ENCODE results near the gene GALNT9. TPM values are rescaled to one million over a fixed set of nuclear protein-coding genes. Genes with fewer than 3 reads are reported as not detected.
A peak's percentile ranks its signal among the peaks of the same experiment; 100 is the strongest.

The GALNT9 gene
- total RNA-seq, 6 experiments from 2014 or later: not detected

- Histone ChIP-seq H3K27me3 (no peaks in the 10 kb centered on the region), H3K36me3 (no peaks in the 10 kb centered on the region), H3K4me3 (no peak overlapping the region), H3K4me1 (no peaks in the 10 kb centered on the region), H3K9me3 (no peaks in the 10 kb centered on the region), H3K27ac (no peak overlapping the region)
- ATAC-seq (no peak), DNase-seq (peak in 1 of 3 donors; percentile 45)
- 62% methylated on average over 7 of the region's 42 CpGs for WGBS (ENCODE audit: insufficient coverage, low coverage, low lambda C conversion rate, missing lambda C conversion rate)
- intact Hi-C loops (cut with DNase I): no loop called here
- TF ChIP-seq POLR2A (IDR thresholded peaks at IDR 0.05) (no peak), CTCF (IDR thresholded peaks at IDR 0.05) (no peak)
Measured at GRCh38 chr12:132352896-132353800, 23.8 kb upstream of the GALNT9 start.

- TF ChIP-seq CTCF (IDR thresholded peaks at IDR 0.05): no peak
- no peak for TF ChIP-seq POLR2A (IDR thresholded peaks at IDR 0.05)
- intact Hi-C loops (cut with DNase I): no loop called here
- H3K27me3 ChIP-seq: no peaks in the 10 kb centered on the region
- WGBS (ENCODE audit: insufficient coverage, low coverage, low lambda C conversion rate, missing lambda C conversion rate): 50% methylated on average over 5 of the region's 24 CpGs
- H3K4me3 ChIP-seq: no peak overlapping the region
- ATAC-seq (no peak), DNase-seq (no peak)
- H3K36me3 ChIP-seq: no peaks in the 10 kb centered on the region
- H3K27ac ChIP-seq: no peak overlapping the region
- no peaks in the 10 kb centered on the region for H3K4me1 ChIP-seq
- no peaks in the 10 kb centered on the region for H3K9me3 ChIP-seq
Measured at GRCh38 chr12:132351751-132352495, 22.5 kb upstream of the GALNT9 start.

GRCh38 chr12:132349501-132350131 is 20.2 kb upstream of the GALNT9 start:
- Histone ChIP-seq H3K27me3 (no peaks in the 10 kb centered on the region), H3K27ac (no peak overlapping the region), H3K4me1 (no peaks in the 10 kb centered on the region), H3K36me3 (no peaks in the 10 kb centered on the region), H3K9me3 (no peaks in the 10 kb centered on the region), H3K4me3 (no peak overlapping the region)
- intact Hi-C loops (cut with DNase I): no loop called here
- 80% methylated on average over 1 of the region's 1 CpG for WGBS (ENCODE audit: insufficient coverage, low coverage, low lambda C conversion rate, missing lambda C conversion rate)
- no peak for DNase-seq
- ATAC-seq: no peak
- TF ChIP-seq POLR2A (IDR thresholded peaks at IDR 0.05): no peak
- TF ChIP-seq CTCF (IDR thresholded peaks at IDR 0.05): no peak

GRCh38 chr12:132348176-132348575 is 18.8 kb upstream of the GALNT9 start:
- no peaks in the 10 kb centered on the region for H3K9me3 ChIP-seq
- H3K4me1 ChIP-seq: no peaks in the 10 kb centered on the region
- no peaks in the 10 kb centered on the region for H3K27me3 ChIP-seq
- no peak overlapping the region for H3K27ac ChIP-seq
- H3K36me3 ChIP-seq: no peaks in the 10 kb centered on the region
- DNase-seq: no peak
- no peak overlapping the region for H3K4me3 ChIP-seq
- TF ChIP-seq CTCF (IDR thresholded peaks at IDR 0.05) (no peak), POLR2A (IDR thresholded peaks at IDR 0.05) (no peak)
- no peak for ATAC-seq
- intact Hi-C loops (cut with DNase I): no loop called here
- 88% methylated on average over 7 of the region's 14 CpGs for WGBS (ENCODE audit: insufficient coverage, low coverage, low lambda C conversion rate, missing lambda C conversion rate)

All from right lobe of liver (tissue), 6 donors.